ENCODE data around the gene OXCT1.
"Not testable (repeated sequence)": the region's sequence is repeated elsewhere in the genome, so short reads cannot be mapped to it uniquely, and the experiment has no call there.

The OXCT1 gene

GRCh38 chr5:41770799-41771198 lies 99.4 kb downstream of the OXCT1 start:
- DNase-seq, result no peak

GRCh38 chr5:41768692-41769091 lies 101.5 kb downstream of the OXCT1 start:
- no peak for DNase-seq

GRCh38 chr5:41764650-41765049 lies 105.6 kb downstream of the OXCT1 start:
- DNase-seq, result no peak

- DNase-seq, result no peak
Measured at GRCh38 chr5:41763574-41763973, 106.7 kb downstream of the OXCT1 start.

DNA sequence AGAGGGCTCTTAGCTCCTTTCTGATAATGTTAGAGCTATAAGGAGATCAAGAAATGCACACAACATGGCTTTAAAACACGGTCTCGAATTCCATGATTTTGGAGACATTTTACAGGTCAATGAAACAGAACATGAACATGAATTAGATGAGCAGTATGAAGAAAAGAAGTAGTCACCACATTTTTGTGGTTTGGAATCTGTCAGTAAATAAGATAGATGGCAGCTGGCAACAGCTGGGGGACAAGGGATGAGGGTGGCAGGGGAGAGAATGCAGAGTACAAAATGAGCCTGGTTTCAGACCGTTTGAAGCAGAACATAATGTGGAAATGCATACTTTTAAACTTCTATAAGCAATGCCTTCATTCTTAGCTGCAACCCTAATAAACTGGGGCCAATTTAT lies 107.1 kb downstream of the OXCT1 start:
- no peak for DNase-seq

DNA sequence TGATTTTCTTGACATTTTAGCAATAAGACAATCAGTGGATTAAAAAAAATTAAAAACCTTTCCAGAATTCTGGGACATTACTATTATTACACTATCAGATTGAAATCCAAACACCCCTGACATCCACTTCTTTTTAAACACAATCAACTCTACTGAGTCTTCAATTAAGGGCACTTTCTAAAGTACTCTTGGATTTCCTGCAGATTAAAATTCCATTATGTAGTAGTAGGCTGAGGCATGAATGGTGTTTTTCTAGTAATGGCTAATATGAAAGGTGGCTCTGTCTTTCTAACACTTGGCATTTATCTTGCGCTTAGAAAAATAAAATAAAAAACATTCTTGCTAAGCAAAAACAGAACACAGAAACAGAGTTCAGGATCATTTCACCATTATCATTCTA lies 107.8 kb downstream of the OXCT1 start:
- no peak for DNase-seq

DNA sequence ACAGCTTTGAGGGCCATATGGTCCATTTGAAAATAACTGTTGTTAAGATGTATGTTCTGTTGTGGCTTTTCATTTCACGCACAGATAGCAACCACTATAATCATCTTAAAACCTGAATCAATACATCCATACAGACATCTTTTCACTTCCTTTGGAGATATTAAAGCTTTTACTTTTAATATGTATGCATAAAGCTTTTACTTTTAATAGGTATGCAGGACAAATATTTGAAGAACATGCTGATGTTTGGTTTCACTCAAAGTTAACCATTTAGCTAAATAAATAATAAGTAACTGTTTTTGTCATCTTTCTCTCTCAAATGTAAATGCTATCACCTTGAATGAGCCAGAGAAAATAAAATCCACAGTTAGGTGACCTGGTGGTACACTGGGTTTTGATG lies 108.6 kb downstream of the OXCT1 start:
- DNase-seq, result no peak

DNA sequence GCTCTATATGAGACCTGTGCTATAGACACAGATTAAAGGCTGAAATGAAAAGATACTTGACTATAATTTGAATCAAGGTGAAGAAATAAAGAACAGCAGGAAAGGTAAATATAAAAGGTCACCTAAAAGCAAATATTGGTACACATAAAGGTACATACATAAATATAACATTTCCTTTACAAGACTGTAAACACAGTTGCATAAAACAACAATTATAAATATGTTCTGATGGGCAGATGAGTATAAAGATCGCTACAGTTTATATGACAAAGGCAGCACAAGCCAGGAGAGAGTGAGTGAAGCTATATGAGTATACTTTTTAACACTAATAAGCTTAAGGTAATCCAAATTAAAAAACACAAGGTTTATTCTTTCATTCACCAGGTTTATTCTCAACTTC lies 114.5 kb downstream of the OXCT1 start:
- DNase-seq, result no peak

DNA sequence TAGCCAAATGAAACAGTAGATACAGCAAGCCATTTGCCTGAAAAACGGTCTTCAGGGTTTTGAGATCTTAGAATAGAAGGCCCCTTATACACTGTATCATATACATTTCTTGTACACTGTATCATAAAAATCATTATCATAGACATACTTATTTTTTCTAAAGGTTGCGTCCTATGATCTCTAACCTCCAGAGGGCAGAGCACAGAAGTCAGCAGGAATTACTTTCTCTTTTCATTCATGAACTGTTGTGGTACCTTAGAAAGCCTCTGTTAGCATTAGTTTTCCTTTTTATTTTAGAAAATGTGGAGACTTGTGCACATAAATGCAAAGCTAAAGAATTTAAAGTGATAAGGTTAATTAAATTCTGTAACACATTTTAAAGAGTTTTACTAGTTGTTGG lies 115.4 kb downstream of the OXCT1 start:
- no peak for DNase-seq

GRCh38 chr5:41751867-41752266 lies 118.4 kb downstream of the OXCT1 start:
- DNase-seq, result no peak

GRCh38 chr5:41748631-41749030 lies 121.6 kb downstream of the OXCT1 start:
- DNase-seq, result no peak

DNA sequence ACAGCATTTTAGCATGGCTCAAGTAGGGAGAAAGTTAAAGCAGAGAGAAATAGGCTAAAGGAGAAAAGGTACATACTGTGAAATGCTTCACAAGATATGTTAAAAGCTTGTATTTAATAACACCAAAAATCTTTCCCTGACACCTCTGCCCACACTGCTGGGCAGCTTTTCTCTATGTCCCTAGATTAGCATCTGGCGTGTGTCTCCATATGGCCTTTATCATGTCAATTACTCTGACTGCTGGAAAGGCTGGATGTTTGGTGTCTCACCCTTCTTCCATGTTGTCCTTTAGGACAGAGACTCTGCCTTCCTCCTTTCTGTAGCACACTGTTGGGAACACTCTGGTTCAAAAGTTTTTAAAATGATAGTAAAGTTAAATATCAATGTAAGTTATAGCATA lies 122.5 kb downstream of the OXCT1 start:
- no peak for DNase-seq

GRCh38 chr5:41747301-41747700 lies 122.9 kb downstream of the OXCT1 start:
- no peak for DNase-seq

- DNase-seq, result not testable (repeated sequence)
Measured at GRCh38 chr5:41742608-41743007, 127.6 kb downstream of the OXCT1 start.

GRCh38 chr5:41738710-41739354 lies 131.4 kb downstream of the OXCT1 start:
- no peak for DNase-seq

GRCh38 chr5:41736641-41737040 lies 133.6 kb downstream of the OXCT1 start:
- DNase-seq, result no peak

- no peak for DNase-seq
Measured at GRCh38 chr5:41735213-41735612, 135.0 kb downstream of the OXCT1 start.

- not testable (repeated sequence) for DNase-seq
Measured at GRCh38 chr5:41729381-41729780, 140.8 kb downstream of the OXCT1 start.

GRCh38 chr5:41728281-41728680 lies 141.9 kb downstream of the OXCT1 start:
- no peak for DNase-seq

DNA sequence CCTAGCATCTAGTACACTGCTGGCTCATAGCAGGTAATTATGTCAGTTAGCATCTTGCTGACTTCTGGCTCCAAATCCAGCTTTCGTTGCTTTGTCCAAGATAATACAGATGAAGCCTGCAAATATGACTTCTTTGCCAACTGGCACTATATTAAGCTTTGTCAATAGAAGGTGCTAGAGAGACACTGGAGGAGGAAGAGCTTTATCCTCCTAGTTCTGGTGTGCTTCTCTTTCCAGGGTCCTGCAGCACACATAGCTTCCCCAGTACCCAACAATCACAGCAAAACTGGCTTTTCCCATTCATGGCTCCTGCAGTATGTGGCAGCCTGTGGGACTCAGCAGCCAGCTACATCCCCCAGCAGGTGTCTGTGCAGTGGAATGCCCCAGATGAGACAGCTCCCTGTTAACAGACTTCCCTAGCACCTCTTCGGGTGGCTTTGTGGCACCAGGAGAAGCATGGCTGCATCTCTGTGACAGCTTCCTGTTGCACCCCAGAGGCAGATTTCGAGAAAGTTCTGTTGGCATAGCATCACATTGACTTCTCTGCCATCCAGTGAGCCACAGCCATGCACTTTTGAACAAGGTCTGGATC lies 147.8 kb downstream of the OXCT1 start:
- no peak for DNase-seq

GRCh38 chr5:41721516-41721915 lies 148.7 kb downstream of the OXCT1 start:
- no peak for DNase-seq

DNA sequence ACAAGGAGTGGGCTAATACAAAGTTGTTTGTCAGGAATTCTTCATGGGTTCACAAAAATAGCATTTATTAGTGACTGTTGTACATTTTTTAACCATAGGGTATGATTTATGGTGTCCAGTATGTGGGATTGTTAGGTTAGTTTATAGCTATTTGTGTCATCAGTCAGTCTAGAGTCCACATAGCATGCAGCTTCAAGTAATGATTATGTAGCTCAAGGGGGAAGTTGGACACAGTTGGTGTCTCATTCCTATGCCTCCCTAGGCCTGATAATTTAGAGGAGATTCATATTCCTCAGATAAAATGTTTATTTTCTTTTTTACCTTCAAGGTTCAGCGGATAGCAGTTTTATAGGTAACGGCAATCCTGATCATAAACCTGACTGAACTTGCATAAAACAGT lies 153.8 kb downstream of the OXCT1 start:
- no peak for DNase-seq

GRCh38 chr5:41714446-41714845 lies 155.8 kb downstream of the OXCT1 start:
- DNase-seq, result not testable (repeated sequence)

GRCh38 chr5:41708604-41708940 lies 161.7 kb downstream of the OXCT1 start:
- DNase-seq, result no peak

Data from CD4-positive, alpha-beta T cell treated with Interleukin-15 for 1 hour (primary cell).